ENCODE measurements around the gene ZNF892.

DNA sequence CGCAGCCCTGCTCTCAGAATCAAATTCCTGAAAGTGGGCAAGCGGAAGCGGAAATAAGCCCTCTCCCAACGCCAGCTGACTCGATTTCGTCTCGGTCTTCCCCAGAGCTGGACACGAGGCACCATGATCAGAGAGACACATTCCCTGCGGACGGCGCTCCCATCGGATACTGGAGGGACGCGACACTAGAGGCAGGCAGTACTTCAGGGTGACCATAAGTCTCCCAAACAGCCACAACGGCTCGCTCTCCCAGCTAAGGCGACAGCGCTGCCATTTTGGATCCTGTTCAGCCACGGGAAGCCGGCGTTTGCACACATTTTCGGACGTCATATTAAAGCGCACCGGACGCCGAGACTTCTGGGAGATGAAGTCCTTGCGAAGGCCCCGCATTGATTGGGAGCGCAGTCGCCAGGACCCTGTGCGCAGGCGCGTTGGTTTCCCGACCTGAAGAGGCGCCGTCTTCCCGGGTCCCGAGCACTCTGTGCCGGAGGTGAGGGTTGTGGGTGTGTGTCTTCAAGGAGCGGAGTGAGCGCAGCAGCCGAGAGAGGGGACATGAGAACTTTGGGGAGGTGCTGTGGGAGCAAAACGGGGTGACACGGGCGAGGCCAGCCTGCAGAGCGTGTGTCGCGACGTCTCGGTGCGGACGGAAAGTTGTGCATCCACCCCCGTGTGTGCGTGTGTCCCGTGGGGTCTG, 41.8 kb upstream of the ZNF892 start, which contains the start of gene ZNF2:
- TF ChIP-seq CTCF (IDR thresholded peaks at IDR 0.05) (peak in 2 of 4 experiments; percentile 8 to 28), POLR2A (IDR thresholded peaks at IDR 0.05) (peak; percentile 42 to 56), EP300 (IDR thresholded peaks at IDR 0.05) (no peak), POLR2AphosphoS5 (IDR thresholded peaks at IDR 0.05) (peak; percentile 78)

Data from gastroesophageal sphincter (tissue), 3 donors.